Nephron progenitor cell (in vitro differentiated cells): ENCODE measurements around the gene KHDRBS2.

ENCODE experiments used
- DNase-seq: peaks from one replicate; pipeline ENCODE4 v3.0.0; 2021
- H3K27ac Mint-ChIP-seq: 2 replicates; pipeline ENCODE4 v1.8.0; 2021; ENCODE audit warnings: mild to moderate bottlenecking, moderate library complexity, mixed read lengths
- H3K27me3 Mint-ChIP-seq: 2 replicates; pipeline ENCODE4 v1.8.0; 2021; ENCODE audit warnings: mild to moderate bottlenecking, low read depth, mixed read lengths; ENCODE audit not compliant: poor library complexity
- H3K36me3 Mint-ChIP-seq: 2 replicates; pipeline ENCODE4 v1.8.0; 2021; ENCODE audit warnings: low read depth, mixed read lengths
- H3K4me1 Mint-ChIP-seq: 2 replicates; pipeline ENCODE4 v1.8.0; 2021; ENCODE audit warnings: mixed read lengths
- H3K4me3 Mint-ChIP-seq: 2 replicates; pipeline ENCODE4 v1.8.0; 2021; ENCODE audit warnings: mild to moderate bottlenecking, moderate library complexity, mixed read lengths
- H3K9me3 Mint-ChIP-seq: 2 replicates; pipeline ENCODE4 v1.8.0; 2021; ENCODE audit warnings: mild to moderate bottlenecking, moderate library complexity, mixed read lengths
- CTCF ChIP-seq: fragments of 200-600 bp; sonication (generic); IDR thresholded peaks from 2 replicates; pipeline ENCODE4 v1.5.0; 2021; ENCODE audit warnings: antibody characterized with exemption

KHDRBS2 gene

DNA sequence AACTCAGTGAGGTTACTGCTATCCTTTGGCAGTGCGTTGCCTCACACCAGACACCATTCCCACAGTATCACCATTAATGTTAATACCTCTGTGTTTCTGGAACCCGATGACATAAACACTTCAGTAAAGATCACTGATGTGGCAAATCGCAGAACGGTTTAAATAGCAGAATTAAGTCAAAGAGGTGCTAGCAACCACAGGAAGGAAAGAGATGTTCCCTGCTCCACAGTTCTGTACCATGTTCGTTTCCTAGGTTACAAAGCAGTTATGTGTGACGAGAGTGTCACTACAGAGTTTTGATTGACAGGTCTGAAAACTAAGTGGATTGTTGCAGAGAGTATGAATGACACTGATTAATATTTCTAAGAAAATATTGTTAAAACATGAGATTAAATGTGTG lies 272.3 kb downstream of the KHDRBS2 start:
- Mint-ChIP-seq H3K27ac (no peak overlapping the region), H3K36me3 (peaks cover 6% of the 10 kb centered on the region), H3K9me3 (peaks cover 3% of the 10 kb centered on the region), H3K4me1 (no peaks in the 10 kb centered on the region), H3K4me3 (no peak overlapping the region), H3K27me3 (no peaks in the 10 kb centered on the region)
- TF ChIP-seq CTCF = no peak
- no peak for DNase-seq

DNA sequence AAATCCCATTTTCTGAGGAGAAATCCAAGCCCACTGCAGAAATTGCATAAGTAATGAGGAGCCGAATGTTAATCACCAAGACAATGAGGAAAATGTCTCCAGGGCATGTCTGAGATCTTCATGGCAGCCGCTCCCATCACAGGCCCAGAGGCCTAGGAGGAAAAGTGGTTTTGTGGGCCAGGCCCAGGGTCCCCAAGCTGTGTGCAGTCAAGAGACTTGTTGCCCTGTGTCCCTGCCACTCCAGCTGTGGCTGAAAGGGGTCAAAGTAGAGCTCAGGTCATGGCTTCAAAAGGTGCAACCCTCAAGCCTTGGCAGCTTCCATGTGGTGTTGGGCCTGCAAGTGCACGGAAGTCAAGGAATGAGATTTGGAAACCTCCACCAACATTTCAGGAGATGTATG lies 276.6 kb downstream of the KHDRBS2 start:
- no peaks in the 10 kb centered on the region for H3K4me1 Mint-ChIP-seq
- DNase-seq = no peak
- no peaks in the 10 kb centered on the region for H3K27me3 Mint-ChIP-seq
- H3K36me3 Mint-ChIP-seq = peaks cover 8% of the 10 kb centered on the region
- no peak overlapping the region for H3K27ac Mint-ChIP-seq
- peaks cover 6% of the 10 kb centered on the region for H3K9me3 Mint-ChIP-seq
- TF ChIP-seq CTCF = no peak
- H3K4me3 Mint-ChIP-seq = no peak overlapping the region

DNA sequence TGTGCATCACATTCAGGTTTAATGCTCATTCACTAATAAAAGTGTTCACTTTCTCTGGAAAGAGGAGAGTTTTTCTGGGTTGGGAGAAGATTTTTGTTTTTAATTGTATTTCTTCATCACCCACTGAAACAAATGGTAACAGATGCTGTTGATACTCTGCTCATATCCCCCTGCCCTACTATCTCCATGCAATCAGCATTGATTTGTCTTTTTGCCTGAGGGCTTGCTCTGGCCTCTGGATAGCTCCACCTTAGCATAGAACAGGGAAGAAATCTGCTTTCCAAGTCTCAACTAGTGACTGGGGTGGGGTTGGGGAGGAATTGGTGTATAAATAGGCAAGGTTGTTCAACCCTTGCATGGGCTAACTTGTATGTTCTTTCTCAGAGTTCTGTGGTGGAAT lies 296.4 kb downstream of the KHDRBS2 start:
- no peaks in the 10 kb centered on the region for H3K36me3 Mint-ChIP-seq
- H3K27me3 Mint-ChIP-seq = no peaks in the 10 kb centered on the region
- DNase-seq = no peak
- H3K27ac Mint-ChIP-seq = peak overlapping the region; percentile 43
- H3K9me3 Mint-ChIP-seq = no peaks in the 10 kb centered on the region
- peaks cover 26% of the 10 kb centered on the region for H3K4me1 Mint-ChIP-seq
- TF ChIP-seq CTCF = no peak
- no peak overlapping the region for H3K4me3 Mint-ChIP-seq

DNA sequence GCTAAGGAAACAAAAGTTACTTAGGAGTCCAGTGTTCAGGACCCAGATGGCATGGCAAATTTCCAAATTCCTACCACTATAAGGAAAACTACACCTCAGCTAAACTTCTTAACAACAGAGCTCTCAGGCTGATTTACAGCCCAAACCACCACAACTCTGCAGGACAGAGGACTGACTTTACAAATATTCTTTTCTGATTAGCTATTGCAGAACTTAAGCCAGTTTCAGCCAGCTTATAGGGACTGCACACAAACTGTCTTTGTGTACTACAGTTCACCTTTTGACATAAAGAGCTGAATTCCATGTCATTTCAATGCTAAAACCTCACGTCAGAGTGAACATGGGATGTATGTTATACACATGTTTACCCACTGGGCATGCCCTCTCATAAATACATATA lies 305.4 kb downstream of the KHDRBS2 start:
- no peak for TF ChIP-seq CTCF
- peaks cover 15% of the 10 kb centered on the region for H3K4me1 Mint-ChIP-seq
- H3K9me3 Mint-ChIP-seq = no peaks in the 10 kb centered on the region
- no peak for DNase-seq
- H3K27me3 Mint-ChIP-seq = no peaks in the 10 kb centered on the region
- no peaks in the 10 kb centered on the region for H3K36me3 Mint-ChIP-seq
- H3K27ac Mint-ChIP-seq = no peak overlapping the region
- no peak overlapping the region for H3K4me3 Mint-ChIP-seq

GRCh38 chr6:61977947-61978346 lies 308.1 kb downstream of the KHDRBS2 start:
- DNase-seq = no peak
- Mint-ChIP-seq H3K36me3 (no peaks in the 10 kb centered on the region), H3K9me3 (no peaks in the 10 kb centered on the region), H3K4me3 (no peak overlapping the region), H3K27ac (no peak overlapping the region), H3K27me3 (no peaks in the 10 kb centered on the region), H3K4me1 (no peaks in the 10 kb centered on the region)
- TF ChIP-seq CTCF = no peak

DNA sequence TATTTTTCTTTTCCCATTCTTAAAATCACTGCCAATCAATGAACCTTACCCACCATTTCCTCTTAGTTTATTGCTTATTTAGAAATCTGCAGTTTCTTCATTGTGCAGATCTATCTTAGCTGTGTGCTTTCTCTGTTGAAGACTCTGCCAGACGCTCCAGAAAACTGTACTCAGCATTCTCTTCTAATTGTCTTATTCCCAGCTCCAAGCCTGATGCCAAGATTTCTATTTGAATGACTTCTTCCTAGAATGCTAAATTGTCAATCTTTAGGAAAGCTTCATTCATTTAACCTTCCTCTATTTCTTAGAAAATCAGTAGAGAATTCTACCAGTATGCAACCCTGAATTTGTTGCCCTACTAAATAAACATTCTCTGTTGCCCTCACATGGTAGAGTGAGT lies 308.9 kb downstream of the KHDRBS2 start:
- DNase-seq = no peak
- Mint-ChIP-seq H3K27ac (no peak overlapping the region), H3K4me3 (no peak overlapping the region), H3K27me3 (no peaks in the 10 kb centered on the region), H3K4me1 (no peaks in the 10 kb centered on the region), H3K36me3 (no peaks in the 10 kb centered on the region), H3K9me3 (no peaks in the 10 kb centered on the region)
- TF ChIP-seq CTCF = no peak
